ENCODE results near the gene TTLL9.

- no peak for TF ChIP-seq CTCF (optimal IDR thresholded peaks at IDR 0.05 in 1 of 3, IDR thresholded peaks at IDR 0.05 in 1 of 3, conservative IDR thresholded peaks at IDR 0.05 in 1 of 3; ENCODE audit: extremely low read depth in 1 of 3, insufficient read depth in 2 of 3, low read length in 3 of 3)
- no peak for TF ChIP-seq EZH2 (IDR thresholded peaks at IDR 0.05; ENCODE audit: low read length)
Measured at GRCh38 chr20:31856516-31856915, 13.9 kb upstream of the TTLL9 start.
